K562 (cell line): Measurements from ENCODE around the gene ZNF324B. TPM values are rescaled to one million over a fixed set of nuclear protein-coding genes. Genes with fewer than 3 reads are reported as not detected.
A peak's percentile ranks its signal among the peaks of the same experiment; 100 is the strongest.

Experiments
- ATAC-seq: fragments of 200-7000 bp; cut with Tn5 transposase; 3 replicates; pipeline ENCODE4 v1.9.1; 2020; ENCODE audit warnings: moderate library complexity
- BruUV-seq: library from RNA; stranded (reverse); fragments of 400-500 nt; replicated peaks from 2 replicates; lab custom pipeline; 2021; lab: Mats Ljungman, UMichigan
- CTCF ChIA-PET: fragments of 300-600 bp; formaldehyde crosslinking; extraction: SDS; loops from one replicate; lab custom pipeline; 2021; ENCODE audit warnings: low intra/inter-chr PET ratio; lab: Yijun Ruan, JAX
- POLR2A ChIA-PET: fragments of 300-600, 350-650 bp; sonication (Branson Sonifier 250); formaldehyde crosslinking; extraction: SDS; loops from one replicate; lab custom pipeline; 2021; ENCODE audit warnings: antibody characterized with exemption, inconsistent platforms; lab: Yijun Ruan, JAX
- DNase-seq, 4 experiments: peaks; one replicate each; pipeline versions ENCODE4 v3.0.0 to v3.0.0-alpha.2; 2011 to 2018; ENCODE audit warnings: low spot score in 3 of 4, mixed read lengths in 3 of 4; ENCODE audit errors: extremely low read depth in 1 of 4
- FAIRE-seq: peaks from 2 replicates; lab custom pipeline; 2011; peaks lifted over from hg19 to GRCh38; lab: Jason Lieb, UNC
- H2AFZ ChIP-seq: 2 replicates; pipeline ENCODE4 v1.6.0; 2011; ENCODE audit warnings: low read depth, low read length, control low read depth, inconsistent platforms
- H3K27ac ChIP-seq: fragments of 200-600 bp; 3 replicates; pipeline ENCODE4 v1.8.0; 2011; ENCODE audit warnings: low read depth, mild to moderate bottlenecking, control low read depth, inconsistent platforms, low read length, moderate library complexity, mixed read lengths; ENCODE audit errors: extremely low read depth
- H3K27me3 ChIP-seq, 2 experiments: fragments of 300-600 bp in 1 of 2; 2 replicates in 1 of 2; 3 replicates in 1 of 2; pipeline versions ENCODE4 v1.6.0 to v1.8.0; 2011; ENCODE audit warnings: inconsistent platforms in 2 of 2, low read length in 2 of 2, mild to moderate bottlenecking in 1 of 2, mixed read lengths in 1 of 2, moderate library complexity in 1 of 2; ENCODE audit not compliant: control insufficient read depth in 2 of 2, insufficient read depth in 2 of 2
- H3K36me3 ChIP-seq: fragments of 300-600 bp; 3 replicates; pipeline ENCODE4 v1.8.0; 2011; ENCODE audit warnings: mild to moderate bottlenecking, low read length, inconsistent platforms; ENCODE audit not compliant: control insufficient read depth, insufficient read depth
- H3K4me1 ChIP-seq, 2 experiments: fragments of 200-600 bp in 1 of 2; replicated peaks in 1 of 2; 2 replicates in 1 of 2; 3 replicates in 1 of 2; pipeline versions ENCODE4 v1.5.1 to v1.8.0; 2011; ENCODE audit warnings: inconsistent platforms in 2 of 2, low read length in 2 of 2, mild to moderate bottlenecking in 1 of 2, mixed read lengths in 1 of 2, moderate library complexity in 1 of 2; ENCODE audit not compliant: control insufficient read depth in 2 of 2, insufficient read depth in 2 of 2
- H3K4me2 ChIP-seq: 2 replicates; pipeline ENCODE4 v1.6.1; 2011; ENCODE audit warnings: low read length, control low read depth, inconsistent platforms, mixed read lengths; ENCODE audit not compliant: insufficient read depth
- H3K4me3 ChIP-seq: fragments of 200-600 bp; sonication (generic), shearing (Covaris generic); 2 replicates; pipeline ENCODE4 v1.5.1; 2016; ENCODE audit warnings: control low read depth, inconsistent platforms
- H3K79me2 ChIP-seq: fragments of 200-600 bp; 3 replicates; pipeline ENCODE4 v1.8.0; 2011; ENCODE audit warnings: low read length, inconsistent platforms; ENCODE audit not compliant: control insufficient read depth, insufficient read depth
- H3K9ac ChIP-seq, 2 experiments: 2 replicates each; pipeline versions ENCODE4 v1.6.0 to v1.6.1; 2011; ENCODE audit warnings: low read depth in 2 of 2, low read length in 2 of 2, control low read depth in 1 of 2, inconsistent platforms in 1 of 2, mild to moderate bottlenecking in 1 of 2, mixed read lengths in 1 of 2; ENCODE audit not compliant: insufficient read depth in 1 of 2
- H3K9me1 ChIP-seq: one replicate; pipeline ENCODE4 v1.6.0; 2011; ENCODE audit warnings: inconsistent platforms, mild to moderate bottlenecking, low read length, moderate library complexity; ENCODE audit not compliant: control insufficient read depth, insufficient read depth
- H3K9me3 ChIP-seq: replicated peaks from 2 replicates; pipeline ENCODE4 v1.5.1; 2011; ENCODE audit warnings: low read depth, low read length, inconsistent platforms; ENCODE audit not compliant: control insufficient read depth, insufficient read depth
- H4K20me1 ChIP-seq: replicated peaks from 2 replicates; pipeline ENCODE4 v1.6.1; 2011; ENCODE audit warnings: low read length, inconsistent platforms, mixed read lengths; ENCODE audit not compliant: control insufficient read depth, insufficient read depth
- ARID1B ChIP-seq: fragments of 450-650 bp; IDR thresholded peaks from 2 replicates; pipeline ENCODE4 v1.6.1; 2016; ENCODE audit warnings: antibody characterized with exemption, mild to moderate bottlenecking, inconsistent platforms
- BMI1 ChIP-seq: fragments of 150-350 bp; IDR thresholded peaks from 2 replicates; pipeline ENCODE4 v1.6.1; 2014; ENCODE audit warnings: low read length
- BRD9 ChIP-seq: fragments of 450-650 bp; IDR thresholded peaks from 2 replicates; pipeline ENCODE4 v1.6.1; 2018; ENCODE audit warnings: low read depth; ENCODE audit not compliant: partially characterized antibody
- CREM ChIP-seq: IDR thresholded peaks from 2 replicates; pipeline ENCODE4 v1.6.1; 2014; ENCODE audit warnings: antibody characterized with exemption, low read depth
- DACH1 ChIP-seq: fragments of 450-650 bp; IDR thresholded peaks from 2 replicates; pipeline ENCODE4 v1.6.1; 2018; ENCODE audit not compliant: partially characterized antibody
- JUNB ChIP-seq: fragments of 450-650 bp; formaldehyde crosslinking; conservative IDR thresholded peaks from 2 replicates; pipeline ENCODE4 v1.4.0; 2020; ENCODE audit warnings: mild to moderate bottlenecking
- KLF16 ChIP-seq: IDR thresholded peaks from 2 replicates; pipeline ENCODE4 v1.6.1; 2016; ENCODE audit warnings: antibody characterized with exemption
- PCBP2 ChIP-seq: fragments of 200-400 bp; formaldehyde crosslinking; IDR thresholded peaks from 2 replicates; pipeline ENCODE4 v1.6.1; 2018; ENCODE audit warnings: low read length, low read depth, mild to moderate bottlenecking, moderate library complexity; ENCODE audit not compliant: poor library complexity, severe bottlenecking
- PHF8 ChIP-seq: fragments of 200-600 bp; sonication (generic); IDR thresholded peaks from 2 replicates; pipeline ENCODE4 v1.6.1; 2012; ENCODE audit warnings: mixed run types, mild to moderate bottlenecking, inconsistent platforms, low read length, moderate library complexity, borderline replicate concordance
- RUNX1 ChIP-seq: sonication (generic); IDR thresholded peaks from 2 replicates; pipeline ENCODE4 v1.6.1; 2016; ENCODE audit warnings: antibody characterized with exemption, low read depth
- SIN3B ChIP-seq: fragments of 450-650 bp; IDR thresholded peaks from 2 replicates; pipeline ENCODE4 v1.6.1; 2017; ENCODE audit warnings: low read depth, mild to moderate bottlenecking, moderate library complexity
- WHSC1 ChIP-seq: IDR thresholded peaks from one replicate; pipeline ENCODE4 v1.6.1; 2012; ENCODE audit warnings: low read length, control low read depth, inconsistent platforms
- ZFPM2 ChIP-seq: fragments of 250-450 bp; sonication (Bioruptor Pico); IDR thresholded peaks from 2 replicates; pipeline ENCODE4 v1.5.1; 2022; ENCODE audit warnings: mild to moderate bottlenecking
- ZFX ChIP-seq: sonication (generic); formaldehyde crosslinking; IDR thresholded peaks from 2 replicates; pipeline ENCODE4 v1.8.0; 2022; ENCODE audit warnings: mild to moderate bottlenecking, missing genetic modification reagents, moderate library complexity
- WGBS: fragments of 100-300 bp; shearing (Covaris generic); methylation state at CpG from one replicate; pipeline ENCODE4 v1.1.6; 2016; ENCODE audit warnings: low coverage, mixed read lengths; ENCODE audit not compliant: insufficient coverage; ENCODE audit errors: missing lambda C conversion rate; 5-methylcytosine and 5-hydroxymethylcytosine counted together
- in situ Hi-C: fragments of 300-500 bp; cut with MboI; formaldehyde crosslinking; loops from 4 replicates; pipeline ENCODE4 v1.15.0; 2018; ENCODE audit warnings: inconsistent platforms, mixed read lengths
- intact Hi-C: fragments of 100-400 bp; cut with micrococcal nuclease; formaldehyde crosslinking; loops from 2 replicates; pipeline ENCODE4 v1.14.2; 2022
- polyA plus RNA-seq, 8 experiments: library from polyadenylated mRNA; depleted of rRNA in 4 of 8; stranded (reverse) in 5 of 8; unstranded in 3 of 8; fragments of >200 nt; fragmentation: Nextera tagmentation in 2 of 8; fragmentation: Illumina TruSeq in 1 of 8; extraction: Ambion mirVana in 2 of 8; extraction: Trizol in 1 of 8; gene quantifications; 2 replicates each; pipeline versions ENCODE4 v1.2.1 to v1.2.3, GENCODE V29; 2011 to 2014; ENCODE audit warnings: inconsistent platforms in 1 of 8, missing spikeins in 1 of 8
- total RNA-seq, 7 experiments: library from RNA; depleted of rRNA in 6 of 7; stranded (reverse); fragments of >200 nt in 6 of 7; fragmentation: Illumina TruSeq in 2 of 7; extraction: Trizol in 2 of 7; gene quantifications; 2 replicates each; pipeline versions ENCODE4 v1.2.1 to v1.2.3, GENCODE V29; 2011 to 2021; ENCODE audit warnings: low replicate concordance in 1 of 7
- TF ChIP-seq, protein P1 (sequence below), 2 experiments: fragments of 250-450 bp in 1 of 2; fragments of 450-650 bp in 1 of 2; sonication (Bioruptor Pico) in 1 of 2; IDR thresholded peaks; 2 replicates each; pipeline versions ENCODE4 v1.6.1 to v1.8.0; 2016 to 2021; ENCODE audit warnings: mild to moderate bottlenecking in 2 of 2, moderate library complexity in 2 of 2, missing compliant biosample characterization in 1 of 2, missing genetic modification characterization in 1 of 2
- TF ChIP-seq, protein P2 (sequence below): fragments of 200-800 bp; sonication (Bioruptor generic); IDR thresholded peaks from 2 replicates; pipeline ENCODE4 v1.6.1; 2017; ENCODE audit warnings: missing genetic modification characterization, missing compliant biosample characterization
- TF ChIP-seq, protein P3 (sequence below): fragments of 250-450 bp; sonication (Bioruptor Pico); IDR thresholded peaks from 2 replicates; pipeline ENCODE4 v1.5.0; 2021

ZNF324B gene
- total and polyA plus RNA-seq, 9 of the 15 experiments (the other 6 are each of a cell fraction or from before 2014, with no cell fraction given): 0.20 to 13.5 (median 5.7) TPM

DNA sequence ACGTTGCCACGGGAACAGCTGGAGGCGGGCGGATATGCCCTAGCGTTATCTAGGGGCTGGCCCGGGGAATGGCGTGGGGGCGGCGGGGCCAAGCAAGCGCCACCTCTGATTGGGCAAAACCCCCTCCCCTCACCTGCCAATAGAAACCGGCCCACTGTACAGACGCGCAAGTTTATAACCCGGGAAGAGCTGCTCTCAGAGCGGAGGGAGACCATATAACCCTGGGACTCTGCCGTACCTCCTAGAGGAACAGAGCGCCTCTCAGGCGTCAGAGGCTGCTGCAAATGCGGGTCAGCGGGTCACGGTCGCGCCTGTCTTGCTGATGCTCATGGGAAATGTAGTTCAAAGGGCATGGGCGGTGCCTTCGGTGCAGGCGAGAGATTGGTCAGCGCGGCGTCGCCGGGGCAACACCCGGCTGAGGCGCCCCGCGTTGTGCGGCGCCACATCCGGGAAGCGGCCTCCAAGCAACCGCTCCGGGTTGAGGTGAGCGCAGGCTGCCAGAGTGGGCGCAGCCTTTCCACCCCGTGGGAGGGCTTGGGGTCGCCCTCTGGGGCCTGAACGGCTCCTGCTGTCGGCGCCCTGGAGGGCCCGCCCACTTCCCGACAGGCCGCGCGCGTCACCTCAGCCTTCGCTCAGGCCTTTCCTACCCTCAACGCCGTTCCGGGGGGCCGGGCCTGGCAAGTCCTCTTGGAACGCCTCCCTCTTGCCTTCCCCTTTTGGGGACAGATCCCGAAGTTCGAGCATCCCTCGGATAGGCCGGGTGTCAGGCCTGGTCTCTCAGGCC lies 24.5 kb downstream of the ZNF324B start, which contains the start of gene ZNF446 (continued):
- TF ChIP-seq ARID1B (no peak; the same call in 1 of the 2 replicates), CREM (peak; percentile 92), ZFPM2 (CRISPR knock-in tag) (no peak), JUNB (CRISPR knock-in tag) (no peak), WHSC1 (no peak), KLF16 (no peak), PCBP2 (no peak), PHF8 (peak; percentile 68; the same call in 1 of the 2 replicates)

DNA sequence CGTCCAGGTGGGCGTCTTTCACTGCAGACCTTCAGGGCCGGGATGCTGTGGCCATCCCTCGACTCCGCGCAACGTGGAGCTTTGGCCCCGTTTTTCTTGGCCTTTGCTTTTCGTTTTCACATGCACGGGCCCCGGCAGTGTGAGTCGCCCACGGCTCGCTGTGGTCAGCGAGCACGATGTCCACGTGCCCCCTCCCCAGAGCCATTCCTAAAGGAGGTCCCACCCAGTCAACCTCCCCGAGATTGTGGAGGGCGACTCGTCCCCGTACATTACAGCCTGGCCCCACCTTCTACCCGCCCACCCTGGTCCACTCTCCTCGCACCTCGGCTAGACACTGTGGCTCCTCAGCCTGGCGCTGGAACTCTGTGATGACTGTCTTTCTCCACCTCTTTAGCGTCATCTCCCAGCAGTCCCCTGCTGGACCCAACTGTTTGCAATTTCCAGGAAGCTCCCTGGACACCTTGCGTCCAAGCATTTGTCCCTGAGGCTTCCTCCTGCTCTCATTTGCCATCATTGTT lies 25.1 kb downstream of the ZNF324B start:
- Histone ChIP-seq H3K9me1 (no peaks in the 10 kb centered on the region), H3K4me2 (peak overlapping the region; percentile 90), H3K9ac (peak overlapping the region; percentile 75 to 90), H3K4me3 (peak overlapping the region; percentile 59), H3K4me1 (peaks cover 26 to 52% of the 10 kb centered on the region in 2 experiments), H2AFZ (peak overlapping the region; percentile 99), H3K9me3 (no peaks in the 10 kb centered on the region), H3K79me2 (no peaks in the 10 kb centered on the region), H3K27ac (peak overlapping the region; percentile 92), H3K36me3 (peaks cover 42% of the 10 kb centered on the region; the same call in 2 of the 3 replicates), H4K20me1 (0 out of 2 replicates have a peak, but pooled peaks cover 9% of the 10 kb centered on the region), H3K27me3 (no peaks in the 10 kb centered on the region)
- intact Hi-C loops (loop anchor here (1.0 to 5.0 kb wide), 3 partner anchors 43 to 294 kb away; partner anchors contain the start of genes ZBTB45, ZNF274 and ZSCAN22), in situ Hi-C loops (no loop called here)
- FAIRE-seq: no peak
- POLR2A ChIA-PET: interaction anchor here (1.1 to 2.1 kb wide), 3 partner anchors 11 to 77 kb away, joined by 3 to 6 read pairs (median 4); no protein-coding TSS in a partner anchor
- peak; percentile 53 to 64 (median 58) for DNase-seq
- ATAC-seq: peak; percentile 4
- 1% methylated on average over 24 of the region's 27 CpGs for WGBS
- CTCF ChIA-PET: no interaction called here
- BruUV-seq: no TSS peak
- TF ChIP-seq SIN3B: no peak
- no peak for TF ChIP-seq BRD9
- 0 out of 2 replicates have a peak, but pooled peaks have one; percentile 53 for TF ChIP-seq RUNX1
- TF ChIP-seq, protein P1, sequence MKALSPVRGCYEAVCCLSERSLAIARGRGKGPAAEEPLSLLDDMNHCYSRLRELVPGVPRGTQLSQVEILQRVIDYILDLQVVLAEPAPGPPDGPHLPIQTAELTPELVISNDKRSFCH (CRISPR knock-in tag; IDR thresholded peaks at IDR 0.05): no peak
- TF ChIP-seq, protein P1 (tag; IDR thresholded peaks at IDR 0.05): 0 out of 2 replicates have a peak, but pooled peaks have one; percentile 3
- TF ChIP-seq, protein P2, sequence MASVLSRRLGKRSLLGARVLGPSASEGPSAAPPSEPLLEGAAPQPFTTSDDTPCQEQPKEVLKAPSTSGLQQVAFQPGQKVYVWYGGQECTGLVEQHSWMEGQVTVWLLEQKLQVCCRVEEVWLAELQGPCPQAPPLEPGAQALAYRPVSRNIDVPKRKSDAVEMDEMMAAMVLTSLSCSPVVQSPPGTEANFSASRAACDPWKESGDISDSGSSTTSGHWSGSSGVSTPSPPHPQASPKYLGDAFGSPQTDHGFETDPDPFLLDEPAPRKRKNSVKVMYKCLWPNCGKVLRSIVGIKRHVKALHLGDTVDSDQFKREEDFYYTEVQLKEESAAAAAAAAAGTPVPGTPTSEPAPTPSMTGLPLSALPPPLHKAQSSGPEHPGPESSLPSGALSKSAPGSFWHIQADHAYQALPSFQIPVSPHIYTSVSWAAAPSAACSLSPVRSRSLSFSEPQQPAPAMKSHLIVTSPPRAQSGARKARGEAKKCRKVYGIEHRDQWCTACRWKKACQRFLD: peak; percentile 73; the same call in 1 of the 2 replicates
- TF ChIP-seq DACH1: no peak
- TF ChIP-seq, protein P3, sequence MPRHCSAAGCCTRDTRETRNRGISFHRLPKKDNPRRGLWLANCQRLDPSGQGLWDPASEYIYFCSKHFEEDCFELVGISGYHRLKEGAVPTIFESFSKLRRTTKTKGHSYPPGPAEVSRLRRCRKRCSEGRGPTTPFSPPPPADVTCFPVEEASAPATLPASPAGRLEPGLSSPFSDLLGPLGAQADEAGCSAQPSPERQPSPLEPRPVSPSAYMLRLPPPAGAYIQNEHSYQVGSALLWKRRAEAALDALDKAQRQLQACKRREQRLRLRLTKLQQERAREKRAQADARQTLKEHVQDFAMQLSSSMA: no peak
- TF ChIP-seq ZFX: peak; percentile 56
- TF ChIP-seq BMI1: no peak
